ENCODE measurements around the gene CRNKL1.

CRNKL1 gene

GRCh38 chr20:19990850-19991249, 61.4 kb downstream of the CRNKL1 start:
- ATAC-seq: no peak

DNA sequence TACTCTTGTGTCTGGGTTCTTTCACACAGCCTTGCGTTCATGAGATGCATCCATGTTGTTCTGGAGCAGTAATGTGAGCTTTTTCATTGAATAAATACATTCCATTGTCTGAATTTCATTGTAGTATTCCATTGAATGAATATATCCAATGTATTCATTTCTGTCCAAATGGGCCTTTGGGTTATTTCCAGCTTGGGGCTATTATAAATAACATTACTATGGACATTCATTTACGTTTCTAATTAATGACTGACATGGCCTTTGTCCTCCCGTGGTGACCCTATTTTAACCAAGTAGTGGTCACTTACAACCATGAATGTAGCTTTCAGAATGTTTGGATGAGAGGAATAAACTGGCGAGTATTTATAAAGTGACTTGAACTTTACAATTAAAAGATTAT, 65.2 kb downstream of the CRNKL1 start:
- ATAC-seq: no peak
- TF ChIP-seq ZNF70 (CRISPR knock-in tag; IDR thresholded peaks at IDR 0.05): no peak
- no peak for TF ChIP-seq ARNTL (CRISPR knock-in tag; IDR thresholded peaks at IDR 0.05; ENCODE audit: borderline replicate concordance, low read depth)

More at GRCh38 chr20:19990850-19991249, 61.4 kb downstream of the CRNKL1 start:
- TF ChIP-seq ESRRG (CRISPR knock-in tag; IDR thresholded peaks at IDR 0.05): no peak
- TF ChIP-seq PPARA (CRISPR knock-in tag; IDR thresholded peaks at IDR 0.05; ENCODE audit: borderline replicate concordance): no peak
- TF ChIP-seq BACH2 (CRISPR knock-in tag; IDR thresholded peaks at IDR 0.05; ENCODE audit: borderline replicate concordance): no peak
- no peak for TF ChIP-seq TOX (CRISPR knock-in tag; IDR thresholded peaks at IDR 0.05; ENCODE audit: borderline replicate concordance)
- no peak for TF ChIP-seq ZFP30 (CRISPR knock-in tag; IDR thresholded peaks at IDR 0.05)
- TF ChIP-seq, protein P1, sequence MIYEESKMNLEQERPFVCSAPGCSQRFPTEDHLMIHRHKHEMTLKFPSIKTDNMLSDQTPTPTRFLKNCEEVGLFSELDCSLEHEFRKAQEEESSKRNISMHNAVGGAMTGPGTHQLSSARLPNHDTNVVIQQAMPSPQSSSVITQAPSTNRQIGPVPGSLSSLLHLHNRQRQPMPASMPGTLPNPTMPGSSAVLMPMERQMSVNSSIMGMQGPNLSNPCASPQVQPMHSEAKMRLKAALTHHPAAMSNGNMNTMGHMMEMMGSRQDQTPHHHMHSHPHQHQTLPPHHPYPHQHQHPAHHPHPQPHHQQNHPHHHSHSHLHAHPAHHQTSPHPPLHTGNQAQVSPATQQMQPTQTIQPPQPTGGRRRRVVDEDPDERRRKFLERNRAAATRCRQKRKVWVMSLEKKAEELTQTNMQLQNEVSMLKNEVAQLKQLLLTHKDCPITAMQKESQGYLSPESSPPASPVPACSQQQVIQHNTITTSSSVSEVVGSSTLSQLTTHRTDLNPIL (CRISPR knock-in tag; IDR thresholded peaks at IDR 0.05; ENCODE audit: low read depth): no peak
- no peak for TF ChIP-seq GLIS3 (CRISPR knock-in tag; IDR thresholded peaks at IDR 0.05)

DNA sequence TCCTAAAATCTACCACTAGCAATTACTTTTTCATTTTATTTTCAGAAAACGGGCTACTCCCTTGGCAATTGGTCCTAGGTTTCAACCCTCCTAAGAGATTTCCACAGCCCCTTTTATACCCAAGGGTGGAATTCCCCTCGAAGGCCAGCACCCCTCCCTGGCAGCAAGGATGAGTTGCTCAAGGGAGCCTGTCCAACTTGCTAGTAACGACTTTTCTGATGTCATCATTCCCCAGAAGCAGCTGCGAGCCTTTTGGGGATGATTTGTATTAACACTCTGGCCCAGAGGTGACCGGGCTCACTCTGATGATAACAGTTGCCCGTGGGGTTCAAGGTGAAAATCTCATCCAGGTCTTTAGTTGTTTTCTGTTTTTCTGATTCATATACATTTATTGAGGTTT, 65.8 kb downstream of the CRNKL1 start:
- ATAC-seq: peak; percentile 43
- no peak for TF ChIP-seq ZNF70 (CRISPR knock-in tag; IDR thresholded peaks at IDR 0.05)
